GM19099 (cell line): Measurements from ENCODE around the gene ALPK1.

Experiments
- POLR2A ChIP-seq: IDR thresholded peaks from 3 replicates; pipeline ENCODE4 v1.6.1; 2011; ENCODE audit warnings: low read depth; ENCODE audit not compliant: insufficient read length; ENCODE audit errors: extremely low read depth

The ALPK1 gene

DNA sequence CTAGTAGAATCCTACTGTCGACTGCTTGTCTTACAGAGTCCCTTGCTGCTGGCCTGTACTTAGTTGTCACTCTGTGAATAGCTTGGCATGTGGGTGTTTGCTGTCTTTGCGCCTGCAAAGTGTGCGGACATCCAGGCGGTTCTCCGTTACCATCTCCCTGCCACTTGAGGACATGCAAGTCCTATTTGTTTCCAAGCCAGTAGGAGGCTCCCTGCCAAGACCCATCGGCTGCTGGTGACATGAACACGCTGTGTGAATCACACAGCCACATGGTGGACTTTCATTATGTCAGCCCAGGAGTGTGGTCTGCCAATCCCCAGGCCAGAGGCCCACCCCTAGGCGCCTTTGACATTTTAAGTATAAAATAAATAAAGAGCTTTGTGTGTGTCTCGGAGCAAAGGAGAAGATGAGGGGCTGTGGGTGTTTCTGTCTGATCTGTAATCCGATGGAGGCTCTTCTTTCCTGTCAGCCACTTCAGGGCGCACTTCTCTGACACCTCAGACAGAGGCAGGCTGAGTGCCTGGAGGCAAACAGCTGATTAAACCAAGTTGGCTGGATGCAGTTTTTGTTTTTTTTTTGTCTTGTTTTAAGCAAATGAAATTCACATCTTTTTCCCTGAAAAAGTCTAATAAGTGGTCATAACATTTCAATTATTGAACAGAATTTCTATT is 51.5 kb downstream of the ALPK1 start:
- TF ChIP-seq POLR2A = no peak

- TF ChIP-seq POLR2A = no peak
These were observed 55.6 kb downstream of the ALPK1 start for GRCh38 chr4:112352736-112353135.

- no peak for TF ChIP-seq POLR2A
These were observed 58.5 kb downstream of the ALPK1 start for GRCh38 chr4:112355662-112356061.

DNA sequence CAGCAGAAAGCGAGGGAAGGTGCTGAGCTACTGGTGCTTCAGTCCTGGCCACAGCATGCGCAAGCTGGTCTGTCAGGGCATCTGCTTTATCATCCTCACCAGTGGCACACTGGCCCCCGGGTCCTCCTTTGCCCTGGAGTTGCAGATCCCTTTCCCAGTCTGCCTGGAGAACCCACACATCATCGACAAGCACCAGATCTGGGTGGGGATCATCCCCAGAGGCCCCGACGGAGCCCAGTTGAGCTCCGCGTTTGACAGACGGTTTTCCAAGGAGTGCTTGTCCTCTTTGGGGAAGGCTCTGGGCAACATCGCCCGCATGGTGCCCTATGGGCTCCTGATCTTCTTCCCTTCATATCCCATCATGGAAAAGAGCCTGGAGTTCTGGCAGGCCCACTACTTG is 60.3 kb downstream of the ALPK1 start:
- no peak for TF ChIP-seq POLR2A

- no peak for TF ChIP-seq POLR2A
These were observed 60.7 kb downstream of the ALPK1 start for GRCh38 chr4:112357897-112358296.

GRCh38 chr4:112358415-112358814 is 61.2 kb downstream of the ALPK1 start:
- no peak for TF ChIP-seq POLR2A

DNA sequence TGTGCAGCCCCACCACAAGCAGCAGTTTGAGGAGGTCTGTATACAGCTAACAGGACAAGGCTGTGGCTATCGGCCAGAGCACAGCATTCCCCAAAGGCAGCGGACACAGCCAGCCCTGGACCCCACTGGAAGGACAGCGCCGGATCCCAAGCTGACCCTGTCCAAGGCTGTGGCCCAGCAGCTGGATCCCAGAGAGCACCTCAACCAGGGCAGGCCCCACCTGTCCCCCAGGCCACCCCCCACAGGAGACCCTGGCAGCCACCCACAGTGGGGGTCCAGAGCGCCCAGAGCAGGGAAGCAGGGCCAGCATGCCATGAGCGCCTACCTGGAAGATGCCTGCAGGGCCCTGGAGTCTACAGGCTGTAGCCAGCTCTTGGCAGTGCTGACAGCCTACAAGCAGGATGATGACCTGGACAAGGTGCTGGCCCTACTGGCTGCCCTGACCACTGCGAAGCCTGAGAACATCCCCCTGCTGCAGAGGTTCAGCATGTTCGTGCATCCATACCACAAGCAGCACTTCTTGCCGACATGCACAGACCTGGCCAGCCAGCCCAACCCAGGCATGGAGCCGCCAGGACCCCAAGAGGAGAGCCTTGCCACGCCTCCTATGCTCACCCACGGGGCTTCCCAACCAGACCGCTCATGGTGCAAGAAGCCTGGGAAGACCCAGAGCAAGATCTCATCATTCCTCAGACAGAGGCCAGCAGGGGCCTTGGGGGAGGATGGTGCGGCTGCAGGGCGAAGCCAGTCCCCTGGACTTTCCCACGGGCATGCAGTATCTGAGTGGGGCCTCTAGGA is 62.0 kb downstream of the ALPK1 start:
- no peak for TF ChIP-seq POLR2A

GRCh38 chr4:112361181-112361791 is 64.1 kb downstream of the ALPK1 start:
- TF ChIP-seq POLR2A = no peak

- TF ChIP-seq POLR2A = no peak
These were observed 73.3 kb downstream of the ALPK1 start for GRCh38 chr4:112370466-112370865.

DNA sequence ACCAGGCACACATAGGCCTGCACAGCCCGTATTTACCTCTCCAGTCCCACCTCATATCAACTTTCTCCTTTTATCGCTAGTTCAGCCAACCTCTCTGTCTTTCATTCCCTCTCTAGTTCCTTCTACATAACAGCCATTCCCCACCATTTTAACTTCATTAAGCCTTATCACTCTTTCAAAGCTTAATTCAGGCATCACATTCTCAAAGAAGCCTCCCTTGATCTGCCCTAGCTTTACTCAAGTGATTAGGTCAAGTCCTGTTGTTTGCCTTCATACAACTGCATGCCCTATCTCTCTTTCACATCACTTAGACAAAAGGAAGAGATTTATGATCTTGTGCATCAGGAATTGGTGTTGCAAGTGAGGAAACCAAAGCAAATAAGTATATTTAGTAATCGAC is 74.2 kb downstream of the ALPK1 start:
- TF ChIP-seq POLR2A = no peak

GRCh38 chr4:112374850-112375249 is 77.7 kb downstream of the ALPK1 start:
- TF ChIP-seq POLR2A = no peak

GRCh38 chr4:112377171-112377570 is 80.0 kb downstream of the ALPK1 start:
- no peak for TF ChIP-seq POLR2A

DNA sequence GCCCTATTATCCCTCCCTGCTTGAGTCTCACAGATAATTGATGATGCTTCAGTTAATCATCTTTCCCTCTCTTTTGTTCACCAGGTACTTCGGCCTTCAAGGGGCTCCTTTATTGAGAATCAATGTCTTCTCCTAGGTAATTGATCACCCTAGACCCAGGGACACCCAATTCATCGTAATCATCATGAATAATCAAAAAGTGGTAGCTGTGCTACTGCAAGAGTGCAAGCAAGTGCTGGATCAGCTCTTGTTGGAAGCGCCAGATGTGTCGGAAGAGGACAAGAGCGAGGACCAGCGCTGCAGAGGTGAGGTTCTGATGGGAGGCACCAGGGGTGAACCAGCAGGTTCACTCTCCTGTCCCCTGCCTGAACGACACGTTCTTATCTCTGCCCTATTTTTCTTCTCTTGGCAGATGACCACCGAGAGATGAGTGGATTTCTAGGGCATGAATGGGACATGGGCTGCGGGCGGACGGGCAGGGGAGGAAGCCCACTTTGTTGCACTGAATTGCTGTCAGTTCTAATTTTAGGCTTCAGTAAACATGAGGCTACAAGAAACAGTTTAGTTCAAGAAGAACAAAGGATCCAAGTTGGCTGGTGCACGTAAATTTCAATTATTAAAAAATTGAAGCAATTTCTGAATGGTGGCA is 80.5 kb downstream of the ALPK1 start:
- no peak for TF ChIP-seq POLR2A

- TF ChIP-seq POLR2A = no peak
These were observed 81.1 kb downstream of the ALPK1 start for GRCh38 chr4:112378243-112378620.

DNA sequence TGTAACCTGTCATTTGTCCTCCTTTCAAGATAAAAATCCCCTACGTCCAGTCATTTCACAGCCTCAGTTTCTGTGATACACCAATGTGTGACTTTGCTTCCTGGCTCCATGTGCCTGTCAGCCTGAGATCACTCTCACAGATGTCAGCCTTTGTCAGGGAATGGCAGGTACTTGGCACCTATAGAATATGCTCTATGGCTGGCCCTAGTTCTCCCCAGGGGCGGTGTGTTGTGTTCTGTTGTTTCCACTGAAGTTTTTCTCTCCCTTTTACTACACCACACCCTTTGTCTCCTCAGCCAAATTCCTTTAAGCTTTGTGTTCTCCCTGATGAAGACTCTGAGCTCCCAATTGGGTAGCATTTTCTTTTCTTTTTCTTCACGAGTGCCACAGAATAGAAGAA is 81.7 kb downstream of the ALPK1 start:
- no peak for TF ChIP-seq POLR2A
